SJSA1 (cell line): Measurements from ENCODE around the gene OR7A17. TPM values are rescaled to one million over a fixed set of nuclear protein-coding genes. Genes with fewer than 3 reads are reported as not detected.

ENCODE experiments used
- DNase-seq, 2 experiments: peaks; one replicate each; pipeline ENCODE4 v3.0.0-alpha.2; 2015 to 2020; ENCODE audit warnings: low spot score in 2 of 2, low read depth in 1 of 2
- H3K27ac ChIP-seq: fragments of 250-450 bp; sonication (Bioruptor Pico); 2 replicates; pipeline ENCODE4 v1.5.1; 2020; ENCODE audit warnings: mild to moderate bottlenecking, moderate library complexity
- H3K27me3 ChIP-seq: fragments of 250-450 bp; sonication (Bioruptor Pico); replicated peaks from 2 replicates; pipeline ENCODE4 v1.5.1; 2020; ENCODE audit warnings: mild to moderate bottlenecking, moderate library complexity
- H3K36me3 ChIP-seq: fragments of 250-450 bp; sonication (Bioruptor Pico); 2 replicates; pipeline ENCODE4 v1.5.1; 2020; ENCODE audit warnings: mild to moderate bottlenecking
- H3K4me1 ChIP-seq: fragments of 250-450 bp; sonication (Bioruptor Pico); replicated peaks from 2 replicates; pipeline ENCODE4 v1.6.1; 2021; ENCODE audit warnings: mild to moderate bottlenecking
- H3K4me3 ChIP-seq: fragments of 250-450 bp; sonication (Bioruptor Pico); 2 replicates; pipeline ENCODE4 v1.5.1; 2020; ENCODE audit warnings: mild to moderate bottlenecking
- H3K9me3 ChIP-seq: fragments of 250-450 bp; sonication (Bioruptor Pico); replicated peaks from 2 replicates; pipeline ENCODE4 v1.5.1; 2020; ENCODE audit warnings: mild to moderate bottlenecking
- total RNA-seq: library from RNA; depleted of rRNA; stranded (reverse); fragments of >200 nt; shearing (Covaris generic); gene quantifications from 2 replicates; pipeline ENCODE4 v1.2.3, GENCODE V29; 2014; rRNA removed

The OR7A17 gene
- total RNA-seq, 1 experiment from 2014 or later = not detected

DNA sequence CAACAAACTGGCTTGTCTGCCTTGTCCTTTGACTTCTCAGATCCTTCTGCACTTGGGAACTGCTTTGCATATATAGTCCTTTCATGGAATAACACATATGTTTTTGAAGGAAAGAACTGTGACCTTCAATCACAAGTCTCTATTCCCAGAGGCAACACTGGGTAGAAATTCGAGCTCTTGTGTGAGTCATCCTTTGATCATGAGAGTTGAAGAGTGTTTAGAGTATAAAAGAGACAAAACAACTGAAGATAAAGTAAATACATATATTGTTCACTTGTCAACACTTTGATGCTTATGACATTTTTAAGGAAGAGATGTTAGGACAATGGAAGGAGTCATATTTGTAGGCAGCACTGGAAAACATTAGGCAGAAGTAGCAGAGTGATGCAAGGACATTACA is 45.7 kb downstream of the OR7A17 start:
- H3K36me3 ChIP-seq = no peaks in the 10 kb centered on the region
- H3K4me1 ChIP-seq = no peaks in the 10 kb centered on the region
- no peaks in the 10 kb centered on the region for H3K9me3 ChIP-seq
- H3K4me3 ChIP-seq = no peak overlapping the region
- 0 out of 2 replicates have a peak, but pooled peaks cover 4% of the 10 kb centered on the region for H3K27me3 ChIP-seq
- no peak overlapping the region for H3K27ac ChIP-seq
- no peak for DNase-seq

- Histone ChIP-seq H3K27ac (no peak overlapping the region), H3K4me1 (no peaks in the 10 kb centered on the region), H3K9me3 (no peaks in the 10 kb centered on the region), H3K4me3 (no peak overlapping the region), H3K36me3 (no peaks in the 10 kb centered on the region), H3K27me3 (0 out of 2 replicates have a peak, but pooled peaks cover 4% of the 10 kb centered on the region)
- DNase-seq = no peak
These were observed 48.5 kb downstream of the OR7A17 start for GRCh38 chr19:14837391-14837790.

GRCh38 chr19:14835011-14835410 is 50.9 kb downstream of the OR7A17 start, which contains the start of the genes OR7A5 and OR7C1:
Gene OR7A5, minus strand, starts transcription at chr19:14835185. Its CDS starts 6,944 bp downstream, at chr19:14828241.
Gene OR7C1, minus strand, starts transcription at chr19:14835185. Its CDS starts 35,049 bp downstream, at chr19:14800136.
- Histone ChIP-seq H3K9me3 (no peaks in the 10 kb centered on the region), H3K27ac (no peak within 1 kb of the TSS), H3K27me3 (0 out of 2 replicates have a peak, but pooled peaks cover 4% of the 10 kb centered on the region), H3K4me1 (no peaks in the 10 kb centered on the region), H3K4me3 (no peak within 1 kb of the TSS), H3K36me3 (no peaks in the 10 kb centered on the region)
- no peak for DNase-seq

- Histone ChIP-seq H3K4me3 (no peak overlapping the region), H3K36me3 (no peaks in the 10 kb centered on the region), H3K27me3 (0 out of 2 replicates have a peak, but pooled peaks cover 3% of the 10 kb centered on the region), H3K27ac (no peak overlapping the region), H3K4me1 (no peaks in the 10 kb centered on the region), H3K9me3 (no peaks in the 10 kb centered on the region)
- DNase-seq = no peak
These were observed 55.2 kb downstream of the OR7A17 start for GRCh38 chr19:14830702-14831101.

Other genes with a start within 250 kb of the OR7A17 start
- gene ADGRE3, start 211.3 kb downstream of the OR7A17 start, total RNA-seq = not detected in 2 replicates
- gene ZNF333, start 196.1 kb downstream of the OR7A17 start, total RNA-seq = 11.3 and 17.3 TPM in 2 replicates
- gene ADGRE2, start 107.6 kb downstream of the OR7A17 start, total RNA-seq = not detected in 2 replicates
- gene OR7A5, start 50.9 kb downstream of the OR7A17 start, total RNA-seq = not detected in 2 replicates
- not detected in 2 replicates for gene OR7C1, start 50.9 kb downstream of the OR7A17 start, total RNA-seq
- gene OR7A10, start 37.2 kb downstream of the OR7A17 start, total RNA-seq = not detected in 2 replicates
- gene OR7C2, start 55.4 kb upstream of the OR7A17 start, total RNA-seq = not detected in 2 replicates
- not detected in 2 replicates for gene SLC1A6, start 93.7 kb upstream of the OR7A17 start, total RNA-seq
- not detected in 2 replicates for gene CASP14, start 163.3 kb upstream of the OR7A17 start, total RNA-seq
- not detected in 2 replicates for gene OR1I1, start 196.1 kb upstream of the OR7A17 start, total RNA-seq
- gene SYDE1, start 221.3 kb upstream of the OR7A17 start, total RNA-seq = 117 and 118 TPM in 2 replicates